ENCODE measurements around the gene DPH7.

DPH7 gene

GRCh38 chr9:137506274-137506673 is 72.5 kb downstream of the DPH7 start:
- CTCF ChIA-PET, result interaction anchor here (1.1 to 1.7 kb wide), 2 partner anchors 18 to 25 kb away, joined by 3 to 4 read pairs; no protein-coding TSS in a partner anchor
- POLR2A ChIA-PET, result no interaction called here
- DNase-seq (ENCODE audit: extremely low spot score), result no peak
- no peak for TF ChIP-seq CTCF (IDR thresholded peaks at IDR 0.05; ENCODE audit: control extremely low read depth, extremely low read depth, low read depth, missing control alignments)

- TF ChIP-seq CTCF (IDR thresholded peaks at IDR 0.05; ENCODE audit: control extremely low read depth, extremely low read depth, low read depth, missing control alignments), result no peak
- ChIA-PET POLR2A (no interaction called here), CTCF (interaction anchor here (1.7 kb wide), 1 partner anchor 19 kb away, joined by 4 read pairs; no protein-coding TSS in a partner anchor)
- no peak for DNase-seq (ENCODE audit: extremely low spot score)
Observed at GRCh38 chr9:137505421-137506140, 73.1 kb downstream of the DPH7 start.
